ENCODE results near the gene SEC22A. TPM values are rescaled to one million over a fixed set of nuclear protein-coding genes. Genes with fewer than 3 reads are reported as not detected.

SEC22A gene
- polyA plus RNA-seq, 4 donors: 4.6 to 17.3 (median 8.3) TPM

GRCh38 chr3:123295901-123296250, 94.1 kb downstream of the SEC22A start:
- Histone ChIP-seq H3K4me3 (ENCODE audit: low read depth in 1 of 3, low read length in 3 of 3) (no peak overlapping the region), H3K9me3 (ENCODE audit: control insufficient read depth in 2 of 2, insufficient read depth in 1 of 2, low read depth in 1 of 2, low read length in 1 of 2) (no peaks in the 10 kb centered on the region), H3K27ac (ENCODE audit: low read depth in 1 of 3, low read length in 2 of 3) (no peak overlapping the region), H3K4me1 (ENCODE audit: control insufficient read depth in 3 of 3, insufficient read depth in 2 of 3, low read depth in 1 of 3, low read length in 2 of 3) (no peaks in the 10 kb centered on the region), H3K27me3 (ENCODE audit: control insufficient read depth in 3 of 3, insufficient read depth in 3 of 3, low read length in 3 of 3) (no peaks in the 10 kb centered on the region), H3K36me3 (ENCODE audit: control insufficient read depth in 3 of 3, insufficient read depth in 2 of 3, low read depth in 1 of 3, low read length in 3 of 3) (peaks cover 0 to 35% (median 0%) of the 10 kb centered on the region in 3 donors)
- FAIRE-seq (no peak), DNase-seq (no peak)
- WGBS, 3 donors: 58 to 63% (median 62%) methylated on average over 10 to 11 of the region's 11 CpGs

GRCh38 chr3:123296261-123296660, 94.5 kb downstream of the SEC22A start:
- WGBS, 3 donors: 73 to 86% (median 74%) methylated on average over 7 of the region's 7 CpGs
- H3K27ac ChIP-seq (ENCODE audit: low read depth in 1 of 3, low read length in 2 of 3): no peak overlapping the region
- H3K4me3 ChIP-seq (ENCODE audit: low read depth in 1 of 3, low read length in 3 of 3): no peak overlapping the region
- H3K36me3 ChIP-seq (ENCODE audit: control insufficient read depth in 3 of 3, insufficient read depth in 2 of 3, low read depth in 1 of 3, low read length in 3 of 3): peaks cover 0 to 35% (median 0%) of the 10 kb centered on the region in 3 donors
- FAIRE-seq (no peak), DNase-seq (no peak)
- H3K27me3 ChIP-seq (ENCODE audit: control insufficient read depth in 3 of 3, insufficient read depth in 3 of 3, low read length in 3 of 3): no peaks in the 10 kb centered on the region
- H3K9me3 ChIP-seq (ENCODE audit: control insufficient read depth in 2 of 2, insufficient read depth in 1 of 2, low read depth in 1 of 2, low read length in 1 of 2): no peaks in the 10 kb centered on the region
- H3K4me1 ChIP-seq (ENCODE audit: control insufficient read depth in 3 of 3, insufficient read depth in 2 of 3, low read depth in 1 of 3, low read length in 2 of 3): no peaks in the 10 kb centered on the region

GRCh38 chr3:123296836-123297626, 95.3 kb downstream of the SEC22A start:
- Histone ChIP-seq H3K9me3 (ENCODE audit: control insufficient read depth in 2 of 2, insufficient read depth in 1 of 2, low read depth in 1 of 2, low read length in 1 of 2) (no peaks in the 10 kb centered on the region), H3K4me3 (ENCODE audit: low read depth in 1 of 3, low read length in 3 of 3) (no peak overlapping the region), H3K36me3 (ENCODE audit: control insufficient read depth in 3 of 3, insufficient read depth in 2 of 3, low read depth in 1 of 3, low read length in 3 of 3) (peaks cover 0 to 36% (median 0%) of the 10 kb centered on the region in 3 donors), H3K4me1 (ENCODE audit: control insufficient read depth in 3 of 3, insufficient read depth in 2 of 3, low read depth in 1 of 3, low read length in 2 of 3) (no peaks in the 10 kb centered on the region), H3K27me3 (ENCODE audit: control insufficient read depth in 3 of 3, insufficient read depth in 3 of 3, low read length in 3 of 3) (no peaks in the 10 kb centered on the region), H3K27ac (ENCODE audit: low read depth in 1 of 3, low read length in 2 of 3) (no peak overlapping the region)
- no peak for DNase-seq
- FAIRE-seq: no peak
- whole genome bisulfite sequencing, 3 donors: 78 to 86% (median 80%) methylated on average over 13 of the region's 13 CpGs

DNA sequence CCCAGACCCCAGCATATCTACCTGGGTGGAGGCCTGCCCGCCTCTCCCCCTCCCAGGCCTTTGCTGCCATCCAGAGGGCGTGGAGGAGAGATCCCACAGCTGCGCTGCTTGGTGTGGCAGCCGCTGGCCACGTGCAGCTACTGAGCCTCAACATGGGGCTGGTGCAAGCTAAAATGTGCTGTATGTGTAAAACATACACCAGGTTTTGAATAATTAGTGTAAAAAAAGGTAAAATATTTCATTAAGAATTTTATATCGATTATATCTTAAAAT, 95.8 kb downstream of the SEC22A start:
- H3K27ac ChIP-seq (ENCODE audit: low read depth in 1 of 3, low read length in 2 of 3): no peak overlapping the region
- H3K9me3 ChIP-seq (ENCODE audit: control insufficient read depth in 2 of 2, insufficient read depth in 1 of 2, low read depth in 1 of 2, low read length in 1 of 2): no peaks in the 10 kb centered on the region
- FAIRE-seq: no peak

GRCh38 chr3:123298903-123299302, 97.2 kb downstream of the SEC22A start:
- WGBS, 3 donors: 55 to 70% (median 61%) methylated on average over 5 of the region's 5 CpGs
- H3K27ac ChIP-seq (ENCODE audit: low read depth in 1 of 3, low read length in 2 of 3): no peak overlapping the region
- no peaks in the 10 kb centered on the region for H3K27me3 ChIP-seq (ENCODE audit: control insufficient read depth in 3 of 3, insufficient read depth in 3 of 3, low read length in 3 of 3)
- FAIRE-seq (no peak), DNase-seq (no peak)
- no peaks in the 10 kb centered on the region for H3K4me1 ChIP-seq (ENCODE audit: control insufficient read depth in 3 of 3, insufficient read depth in 2 of 3, low read depth in 1 of 3, low read length in 2 of 3)
- peaks cover 0 to 39% (median 0%) of the 10 kb centered on the region in 3 donors for H3K36me3 ChIP-seq (ENCODE audit: control insufficient read depth in 3 of 3, insufficient read depth in 2 of 3, low read depth in 1 of 3, low read length in 3 of 3)
- no peaks in the 10 kb centered on the region for H3K9me3 ChIP-seq (ENCODE audit: control insufficient read depth in 2 of 2, insufficient read depth in 1 of 2, low read depth in 1 of 2, low read length in 1 of 2)
- H3K4me3 ChIP-seq (ENCODE audit: low read depth in 1 of 3, low read length in 3 of 3): no peak overlapping the region

More for the DNA sequence above, 95.8 kb downstream of the SEC22A start:
- DNase-seq: no peak
- Histone ChIP-seq H3K27me3 (ENCODE audit: control insufficient read depth in 3 of 3, insufficient read depth in 3 of 3, low read length in 3 of 3) (no peaks in the 10 kb centered on the region), H3K4me3 (ENCODE audit: low read depth in 1 of 3, low read length in 3 of 3) (no peak overlapping the region), H3K36me3 (ENCODE audit: control insufficient read depth in 3 of 3, insufficient read depth in 2 of 3, low read depth in 1 of 3, low read length in 3 of 3) (peaks cover 0 to 36% (median 0%) of the 10 kb centered on the region in 3 donors), H3K4me1 (ENCODE audit: control insufficient read depth in 3 of 3, insufficient read depth in 2 of 3, low read depth in 1 of 3, low read length in 2 of 3) (no peaks in the 10 kb centered on the region)
- 71 to 84% (median 79%) methylated on average over 6 of the region's 6 CpGs for WGBS, 3 donors

DNA sequence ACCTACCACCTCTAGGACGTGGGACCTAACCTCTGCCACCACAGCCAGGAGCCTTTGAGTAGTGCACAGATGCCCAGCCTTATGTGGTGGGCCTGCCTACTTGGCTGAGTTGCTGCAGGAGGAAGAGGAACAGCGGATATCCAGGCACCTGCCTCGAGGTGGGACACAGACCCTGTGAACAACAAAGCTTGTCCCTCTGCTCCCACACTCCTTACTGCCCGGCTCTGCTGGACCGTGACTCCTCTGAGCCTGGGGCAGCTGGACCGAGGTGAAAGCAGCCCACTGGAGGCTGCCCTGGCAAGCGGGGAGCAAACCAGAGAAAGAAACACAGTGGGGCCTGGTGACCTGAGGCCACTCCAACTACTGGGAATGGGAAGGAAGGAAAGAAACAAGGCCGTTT, 97.8 kb downstream of the SEC22A start:
- H3K4me1 ChIP-seq (ENCODE audit: control insufficient read depth in 3 of 3, insufficient read depth in 2 of 3, low read depth in 1 of 3, low read length in 2 of 3): no peaks in the 10 kb centered on the region
- peaks cover 0 to 42% (median 0%) of the 10 kb centered on the region in 3 donors for H3K36me3 ChIP-seq (ENCODE audit: control insufficient read depth in 3 of 3, insufficient read depth in 2 of 3, low read depth in 1 of 3, low read length in 3 of 3)
- 64 to 81% (median 77%) methylated on average over 7 to 8 of the region's 8 CpGs for WGBS, 3 donors
- H3K27me3 ChIP-seq (ENCODE audit: control insufficient read depth in 3 of 3, insufficient read depth in 3 of 3, low read length in 3 of 3): no peaks in the 10 kb centered on the region
- FAIRE-seq (no peak), DNase-seq (no peak)
- H3K27ac ChIP-seq (ENCODE audit: low read depth in 1 of 3, low read length in 2 of 3): no peak overlapping the region
- H3K4me3 ChIP-seq (ENCODE audit: low read depth in 1 of 3, low read length in 3 of 3): no peak overlapping the region
- no peaks in the 10 kb centered on the region for H3K9me3 ChIP-seq (ENCODE audit: control insufficient read depth in 2 of 2, insufficient read depth in 1 of 2, low read depth in 1 of 2, low read length in 1 of 2)

- Histone ChIP-seq H3K27me3 (ENCODE audit: control insufficient read depth in 3 of 3, insufficient read depth in 3 of 3, low read length in 3 of 3) (no peaks in the 10 kb centered on the region), H3K4me3 (ENCODE audit: low read depth in 1 of 3, low read length in 3 of 3) (no peak overlapping the region), H3K36me3 (ENCODE audit: control insufficient read depth in 3 of 3, insufficient read depth in 2 of 3, low read depth in 1 of 3, low read length in 3 of 3) (peaks cover 0 to 43% (median 0%) of the 10 kb centered on the region in 3 donors), H3K27ac (ENCODE audit: low read depth in 1 of 3, low read length in 2 of 3) (no peak overlapping the region), H3K9me3 (ENCODE audit: control insufficient read depth in 2 of 2, insufficient read depth in 1 of 2, low read depth in 1 of 2, low read length in 1 of 2) (peaks cover 0 to under 1% of the 10 kb centered on the region in 2 donors), H3K4me1 (ENCODE audit: control insufficient read depth in 3 of 3, insufficient read depth in 2 of 3, low read depth in 1 of 3, low read length in 2 of 3) (no peaks in the 10 kb centered on the region)
- 91 to 94% (median 93%) methylated on average over 16 of the region's 16 CpGs for WGBS, 3 donors
- FAIRE-seq (no peak), DNase-seq (no peak)
Measured at GRCh38 chr3:123300056-123300455, 98.3 kb downstream of the SEC22A start.

DNA sequence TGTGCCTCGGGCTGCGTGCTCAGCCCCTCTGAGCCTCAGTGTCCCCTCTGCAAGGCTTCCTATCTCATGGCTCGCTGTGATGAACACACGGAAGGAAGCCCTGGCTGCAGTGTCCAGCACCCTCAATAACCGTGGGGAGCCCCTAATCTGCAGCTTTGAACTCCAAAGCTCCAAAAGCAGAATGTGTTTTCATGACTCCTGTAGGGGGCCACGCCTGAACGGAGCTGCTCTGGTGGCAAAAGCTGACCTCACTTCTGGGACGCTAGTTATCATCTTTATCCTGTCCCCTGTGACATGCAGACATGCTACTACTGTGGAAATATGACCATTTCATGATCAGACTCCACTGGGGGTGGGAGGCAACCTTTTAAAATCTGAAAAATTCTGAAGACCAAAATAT, 98.8 kb downstream of the SEC22A start:
- DNase-seq (no peak), FAIRE-seq (no peak)
- H3K9me3 ChIP-seq (ENCODE audit: control insufficient read depth in 2 of 2, insufficient read depth in 1 of 2, low read depth in 1 of 2, low read length in 1 of 2): peaks cover 0 to 6% of the 10 kb centered on the region in 2 donors
- no peak overlapping the region for H3K27ac ChIP-seq (ENCODE audit: low read depth in 1 of 3, low read length in 2 of 3)
- 78 to 83% (median 79%) methylated on average over 8 of the region's 8 CpGs for WGBS, 3 donors
- no peaks in the 10 kb centered on the region for H3K27me3 ChIP-seq (ENCODE audit: control insufficient read depth in 3 of 3, insufficient read depth in 3 of 3, low read length in 3 of 3)
- no peak overlapping the region for H3K4me3 ChIP-seq (ENCODE audit: low read depth in 1 of 3, low read length in 3 of 3)
- no peaks in the 10 kb centered on the region for H3K4me1 ChIP-seq (ENCODE audit: control insufficient read depth in 3 of 3, insufficient read depth in 2 of 3, low read depth in 1 of 3, low read length in 2 of 3)
- H3K36me3 ChIP-seq (ENCODE audit: control insufficient read depth in 3 of 3, insufficient read depth in 2 of 3, low read depth in 1 of 3, low read length in 3 of 3): peaks cover 0 to 46% (median 0%) of the 10 kb centered on the region in 3 donors
